ENCODE measurements around the gene PEX7. TPM values are rescaled to one million over a fixed set of nuclear protein-coding genes. Genes with fewer than 3 reads are reported as not detected.
"Not testable (repeated sequence)": the region's sequence is repeated elsewhere in the genome, so short reads cannot be mapped to it uniquely, and the experiment has no call there.

Gene PEX7
- total and polyA plus RNA-seq, 2 of the 8 experiments (the other 6 are each of a cell fraction or from before 2014, with no cell fraction given) = 6.4 to 11.0 TPM

DNA sequence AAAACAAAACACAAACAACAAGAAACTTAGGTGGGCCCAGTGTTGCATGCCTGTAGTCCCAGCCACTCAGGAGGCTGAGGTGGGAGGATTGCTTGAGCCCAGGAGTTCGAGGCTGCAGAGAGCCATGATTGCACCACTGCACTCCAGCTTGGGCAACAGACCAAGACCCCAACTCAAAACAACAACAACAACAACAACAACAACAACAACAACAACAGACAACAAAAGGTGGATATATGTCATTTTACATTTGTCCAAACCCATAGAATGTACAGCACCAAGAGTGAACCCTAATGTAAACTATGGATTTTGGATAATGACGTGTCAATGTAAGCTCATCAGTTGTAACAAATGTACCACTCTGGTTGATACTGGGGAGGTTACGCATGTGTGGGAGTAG lies 127.6 kb downstream of the PEX7 start:
- H3K4me1 ChIP-seq (replicated peaks in 1 of 4; ENCODE audit: control insufficient read depth in 3 of 4, insufficient read depth in 4 of 4, low read length in 3 of 4); H3K14ac ChIP-seq (ENCODE audit: insufficient read length); POLR2A ChIA-PET (ENCODE audit: partially characterized antibody); H2AK5ac ChIP-seq (ENCODE audit: low read depth, low read length); H3K79me1 ChIP-seq (ENCODE audit: low read depth, low read length); H4K91ac ChIP-seq (replicated peaks; ENCODE audit: insufficient read length, low read length); H4K20me1 ChIP-seq (replicated peaks in 1 of 2; ENCODE audit: control insufficient read depth in 1 of 2, insufficient read depth in 2 of 2, low read length in 2 of 2); H3K23me2 ChIP-seq (ENCODE audit: low read depth, low read length); H2BK15ac ChIP-seq (ENCODE audit: low read length); H3K9me3 ChIP-seq (ENCODE audit: insufficient read depth in 2 of 2, low read depth in 1 of 2, low read length in 1 of 2); H2BK12ac ChIP-seq (ENCODE audit: low read depth, low read length); DNase-seq (ENCODE audit: low read depth in 1 of 2, low spot score in 2 of 2); H2BK20ac ChIP-seq (ENCODE audit: low read length); H3K9ac ChIP-seq (replicated peaks in 1 of 4; ENCODE audit: extremely low read depth in 1 of 4, low read depth in 3 of 4, low read length in 3 of 4); H3K4me2 ChIP-seq (ENCODE audit: insufficient read depth in 1 of 2, low read depth in 2 of 2, low read length in 2 of 2); H4K8ac ChIP-seq (ENCODE audit: extremely low read depth, insufficient read depth, low read length); H3K27ac ChIP-seq (ENCODE audit: low read depth, low read length); H3K4ac ChIP-seq (replicated peaks; ENCODE audit: insufficient read length, low read depth, low read length); H4K5ac ChIP-seq (ENCODE audit: insufficient read length, low read depth, low read length); H3K56ac ChIP-seq (replicated peaks; ENCODE audit: insufficient read length, low read depth, low read length); H2BK120ac ChIP-seq (replicated peaks; ENCODE audit: low read depth, low read length); H2AFZ ChIP-seq (ENCODE audit: low read length); H2BK5ac ChIP-seq (ENCODE audit: low read depth, low read length); H3K4me3 ChIP-seq (ENCODE audit: extremely low read depth in 1 of 4, insufficient read depth in 2 of 4, low read depth in 3 of 4, low read length in 4 of 4); H3K23ac ChIP-seq (ENCODE audit: insufficient read length); H3K79me2 ChIP-seq (ENCODE audit: control insufficient read depth in 1 of 2, insufficient read depth in 2 of 2, low read length in 2 of 2); H3K18ac ChIP-seq (ENCODE audit: extremely low read depth, low read length); H3K27me3 ChIP-seq (replicated peaks in 1 of 4; ENCODE audit: control insufficient read depth in 3 of 4, extremely low read depth in 1 of 4, insufficient read depth in 3 of 4, low read length in 3 of 4); FAIRE-seq; H3K36me3 ChIP-seq (ENCODE audit: control insufficient read depth in 2 of 4, insufficient read depth in 4 of 4, low read length in 3 of 4): not testable (repeated sequence)
- 92% methylated on average over 3 of the region's 3 CpGs; no CpG with 5 or more reads in 1 of the 2 experiments for WGBS, 2 experiments (ENCODE audit: extremely low coverage in 1 of 2, insufficient coverage in 1 of 2, insufficient read length in 1 of 2, insufficient replicate concordance in 2 of 2, low coverage in 1 of 2, low lambda C conversion rate in 2 of 2, missing lambda C conversion rate in 1 of 2)
- CTCF ChIA-PET (ENCODE audit: partially characterized antibody) = interaction anchor here (0.5 to 1.0 kb wide), 4 partner anchors 9 to 110 kb away, joined by 3 read pairs; no protein-coding TSS in a partner anchor

All from H1 (cell line).